HCT116 (cell line): ENCODE results near the gene ERICH3. TPM values are rescaled to one million over a fixed set of nuclear protein-coding genes. Genes with fewer than 3 reads are reported as not detected.

Experiments
- ATAC-seq: fragments of 200-7000 bp; cut with Tn5 transposase; 2 replicates; pipeline ENCODE4 v1.9.1; 2020; ENCODE audit warnings: mild to moderate bottlenecking, moderate library complexity
- BruUV-seq: library from RNA; stranded (reverse); fragments of 400-500 nt; replicated peaks from 2 replicates; lab custom pipeline; 2021; lab: Mats Ljungman, UMichigan
- CTCF ChIA-PET: fragments of 300-600 bp; sonication (Branson Sonifier 250); formaldehyde crosslinking; loops from one replicate; lab custom pipeline; 2021; ENCODE audit warnings: antibody characterized with exemption; lab: Charles Lee
- POLR2A ChIA-PET: fragments of 300-600, 350-600 bp; sonication (Branson Sonifier 250); formaldehyde crosslinking; loops from one replicate; lab custom pipeline; 2021; ENCODE audit warnings: antibody characterized with exemption; lab: Charles Lee
- RAD21 ChIA-PET, 2 experiments: fragments of 300-600 bp; sonication (Branson Sonifier 250); formaldehyde crosslinking; loops; one replicate each; lab custom pipeline; 2023; ENCODE audit warnings: low total read pairs in 2 of 2; ENCODE audit not compliant: uncharacterized antibody in 2 of 2, unreplicated experiment in 2 of 2, low non-redundant PET in 1 of 2; lab: Charles Lee
- DNase-seq: peaks from one replicate; pipeline ENCODE4 v3.0.0-alpha.2; 2010; ENCODE audit warnings: low read depth, low spot score
- H2AFZ ChIP-seq: fragments of 200-600 bp; shearing (Covaris generic), sonication (generic); 2 replicates; pipeline ENCODE4 v1.6.1; 2017; ENCODE audit warnings: low read depth, mixed run types, mixed read lengths, antibody characterized with exemption, low read length; ENCODE audit not compliant: poor library complexity, severe bottlenecking
- H3K27ac ChIP-seq: 2 replicates; pipeline ENCODE4 v1.5.1; 2012; ENCODE audit warnings: low read depth, low read length
- H3K27me3 ChIP-seq: fragments of 200-600 bp; sonication (generic); 2 replicates; pipeline ENCODE4 v1.6.1; 2016; ENCODE audit warnings: mixed run types, low read length, mixed read lengths; ENCODE audit not compliant: insufficient read depth
- H3K36me3 ChIP-seq, 2 experiments: fragments of 200-500 bp in 1 of 2; fragments of 200-600 bp in 1 of 2; sonication (Bioruptor generic) in 1 of 2; sonication (generic) in 1 of 2; 2 replicates each; pipeline versions ENCODE4 v1.5.1 to v1.6.1; 2014 to 2016; ENCODE audit warnings: low read length in 2 of 2, inconsistent platforms in 1 of 2, mixed read lengths in 1 of 2, mixed run types in 1 of 2; ENCODE audit not compliant: insufficient read depth in 2 of 2, control insufficient read depth in 1 of 2
- H3K4me1 ChIP-seq, 2 experiments: fragments of 200-600 bp in 1 of 2; sonication (generic) in 1 of 2; 2 replicates each; pipeline versions ENCODE4 v1.5.1 to v1.6.1; 2012 to 2017; ENCODE audit warnings: low read length in 2 of 2, inconsistent platforms in 1 of 2, mild to moderate bottlenecking in 1 of 2, mixed read lengths in 1 of 2, mixed run types in 1 of 2, moderate library complexity in 1 of 2; ENCODE audit not compliant: insufficient read depth in 2 of 2, control insufficient read depth in 1 of 2
- H3K4me2 ChIP-seq: fragments of 200-600 bp; sonication (generic); 2 replicates; pipeline ENCODE4 v1.6.1; 2017; ENCODE audit warnings: mixed run types, low read length, mixed read lengths
- H3K4me3 ChIP-seq, 2 experiments: fragments of 200-600 bp in 1 of 2; sonication (generic) in 1 of 2; replicated peaks in 1 of 2; 2 replicates each; pipeline ENCODE4 v1.5.1; 2011 to 2016; ENCODE audit warnings: low read length in 2 of 2, control low read depth in 1 of 2, low read depth in 1 of 2, mild to moderate bottlenecking in 1 of 2, mixed read lengths in 1 of 2, mixed run types in 1 of 2
- H3K79me2 ChIP-seq: fragments of 200-600 bp; sonication (generic); 2 replicates; pipeline ENCODE4 v1.6.1; 2017; ENCODE audit warnings: mild to moderate bottlenecking, mixed run types, low read length, moderate library complexity, mixed read lengths; ENCODE audit not compliant: insufficient read depth
- H3K9ac ChIP-seq: fragments of 200-600 bp; sonication (generic); 2 replicates; pipeline ENCODE4 v1.6.1; 2016; ENCODE audit warnings: low read length, mixed read lengths
- H3K9me2 ChIP-seq: fragments of 200-600 bp; sonication (generic), shearing (Covaris generic); 2 replicates; pipeline ENCODE4 v1.6.1; 2017; ENCODE audit warnings: mixed run types, mild to moderate bottlenecking, moderate library complexity; ENCODE audit not compliant: insufficient read depth
- H3K9me3 ChIP-seq, 2 experiments: fragments of 200-500 bp in 1 of 2; fragments of 200-600 bp in 1 of 2; sonication (Bioruptor generic) in 1 of 2; sonication (generic) in 1 of 2; 2 replicates each; pipeline ENCODE4 v1.6.1; 2014 to 2017; ENCODE audit warnings: low read length in 2 of 2, mixed read lengths in 2 of 2, inconsistent platforms in 1 of 2, low read depth in 1 of 2, mild to moderate bottlenecking in 1 of 2, mixed run types in 1 of 2, moderate library complexity in 1 of 2; ENCODE audit not compliant: control insufficient read depth in 1 of 2, insufficient read depth in 1 of 2
- H4K20me1 ChIP-seq: fragments of 200-600 bp; sonication (generic), shearing (Covaris generic); 2 replicates; pipeline ENCODE4 v1.6.1; 2017; ENCODE audit warnings: mixed run types, mild to moderate bottlenecking, moderate library complexity; ENCODE audit not compliant: insufficient read depth
- CBX3 ChIP-seq: IDR thresholded peaks from 2 replicates; pipeline ENCODE4 v1.6.1; 2012; ENCODE audit warnings: low read depth
- EZH2 ChIP-seq: fragments of 200-600 bp; sonication (generic); IDR thresholded peaks from 2 replicates; pipeline ENCODE4 v1.6.1; 2017; ENCODE audit warnings: antibody characterized with exemption, mixed run types
- FOSL1 ChIP-seq: IDR thresholded peaks from 2 replicates; pipeline ENCODE4 v1.6.1; 2012; ENCODE audit warnings: low read depth
- JUND ChIP-seq: IDR thresholded peaks from 2 replicates; pipeline ENCODE4 v1.6.1; 2012
- TCF7L2 ChIP-seq: IDR thresholded peaks from 2 replicates; pipeline ENCODE4 v1.7.0; 2011; ENCODE audit warnings: borderline replicate concordance, inconsistent platforms; ENCODE audit not compliant: insufficient read depth, insufficient read length; ENCODE audit errors: extremely low read depth
- YY1 ChIP-seq: IDR thresholded peaks from 2 replicates; pipeline ENCODE4 v1.6.1; 2011; ENCODE audit warnings: low read length, low read depth, moderate library complexity, mild to moderate bottlenecking; ENCODE audit not compliant: insufficient replicate concordance; ENCODE audit errors: extremely low read depth
- intact Hi-C: fragments of 100-400 bp; cut with micrococcal nuclease; formaldehyde crosslinking; loops from 2 replicates; pipeline ENCODE4 v1.10.0; 2022
- total RNA-seq: library from RNA; stranded (reverse); gene quantifications from one replicate; pipeline ENCODE4 v1.2.1, GENCODE V29; 2021; ENCODE audit not compliant: unreplicated experiment
- TF ChIP-seq, protein P1 (sequence below): IDR thresholded peaks from 2 replicates; pipeline ENCODE4 v1.6.1; 2011; ENCODE audit warnings: mild to moderate bottlenecking, low read length, moderate library complexity; ENCODE audit not compliant: insufficient replicate concordance; ENCODE audit errors: extremely low read depth

Gene ERICH3
- total RNA-seq, 1 experiment from 2014 or later, result not detected

DNA sequence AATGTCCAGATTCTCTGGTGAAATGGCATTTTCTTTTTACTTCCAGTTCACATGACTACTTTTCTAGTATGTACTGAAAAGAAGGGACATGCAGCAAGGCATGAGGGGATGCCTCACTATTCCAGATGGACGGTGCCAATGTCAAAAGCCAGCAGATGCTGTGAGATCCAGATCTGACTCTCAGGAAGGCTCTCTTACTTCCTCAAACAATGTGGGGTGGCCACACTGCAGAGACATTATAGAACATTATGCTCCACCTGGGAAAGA lies 41.6 kb upstream of the ERICH3 start:
- Histone ChIP-seq H3K27ac (no peak overlapping the region), H3K79me2 (no peaks in the 10 kb centered on the region), H3K9ac (no peak overlapping the region), H3K4me1 (no peaks in the 10 kb centered on the region), H2AFZ (no peak overlapping the region), H3K4me2 (no peak overlapping the region), H3K36me3 (peaks cover 0 to 7% of the 10 kb centered on the region in 2 experiments; a peak in 2 of 4 replicates), H3K27me3 (no peaks in the 10 kb centered on the region), H3K9me3 (no peaks in the 10 kb centered on the region), H4K20me1 (no peaks in the 10 kb centered on the region), H3K9me2 (no peaks in the 10 kb centered on the region), H3K4me3 (no peak overlapping the region)
- BruUV-seq, result no TSS peak
- ChIA-PET RAD21 (no interaction called here), POLR2A (no interaction called here), CTCF (no interaction called here)
- TF ChIP-seq CBX3 (no peak), EZH2 (no peak), YY1 (no peak), JUND (no peak)
- TF ChIP-seq, protein P1, sequence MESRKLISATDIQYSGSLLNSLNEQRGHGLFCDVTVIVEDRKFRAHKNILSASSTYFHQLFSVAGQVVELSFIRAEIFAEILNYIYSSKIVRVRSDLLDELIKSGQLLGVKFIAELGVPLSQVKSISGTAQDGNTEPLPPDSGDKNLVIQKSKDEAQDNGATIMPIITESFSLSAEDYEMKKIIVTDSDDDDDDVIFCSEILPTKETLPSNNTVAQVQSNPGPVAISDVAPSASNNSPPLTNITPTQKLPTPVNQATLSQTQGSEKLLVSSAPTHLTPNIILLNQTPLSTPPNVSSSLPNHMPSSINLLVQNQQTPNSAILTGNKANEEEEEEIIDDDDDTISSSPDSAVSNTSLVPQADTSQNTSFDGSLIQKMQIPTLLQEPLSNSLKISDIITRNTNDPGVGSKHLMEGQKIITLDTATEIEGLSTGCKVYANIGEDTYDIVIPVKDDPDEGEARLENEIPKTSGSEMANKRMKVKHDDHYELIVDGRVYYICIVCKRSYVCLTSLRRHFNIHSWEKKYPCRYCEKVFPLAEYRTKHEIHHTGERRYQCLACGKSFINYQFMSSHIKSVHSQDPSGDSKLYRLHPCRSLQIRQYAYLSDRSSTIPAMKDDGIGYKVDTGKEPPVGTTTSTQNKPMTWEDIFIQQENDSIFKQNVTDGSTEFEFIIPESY, result no peak
- ATAC-seq, result no peak
- DNase-seq, result no peak
- intact Hi-C loops, result no loop called here

DNA sequence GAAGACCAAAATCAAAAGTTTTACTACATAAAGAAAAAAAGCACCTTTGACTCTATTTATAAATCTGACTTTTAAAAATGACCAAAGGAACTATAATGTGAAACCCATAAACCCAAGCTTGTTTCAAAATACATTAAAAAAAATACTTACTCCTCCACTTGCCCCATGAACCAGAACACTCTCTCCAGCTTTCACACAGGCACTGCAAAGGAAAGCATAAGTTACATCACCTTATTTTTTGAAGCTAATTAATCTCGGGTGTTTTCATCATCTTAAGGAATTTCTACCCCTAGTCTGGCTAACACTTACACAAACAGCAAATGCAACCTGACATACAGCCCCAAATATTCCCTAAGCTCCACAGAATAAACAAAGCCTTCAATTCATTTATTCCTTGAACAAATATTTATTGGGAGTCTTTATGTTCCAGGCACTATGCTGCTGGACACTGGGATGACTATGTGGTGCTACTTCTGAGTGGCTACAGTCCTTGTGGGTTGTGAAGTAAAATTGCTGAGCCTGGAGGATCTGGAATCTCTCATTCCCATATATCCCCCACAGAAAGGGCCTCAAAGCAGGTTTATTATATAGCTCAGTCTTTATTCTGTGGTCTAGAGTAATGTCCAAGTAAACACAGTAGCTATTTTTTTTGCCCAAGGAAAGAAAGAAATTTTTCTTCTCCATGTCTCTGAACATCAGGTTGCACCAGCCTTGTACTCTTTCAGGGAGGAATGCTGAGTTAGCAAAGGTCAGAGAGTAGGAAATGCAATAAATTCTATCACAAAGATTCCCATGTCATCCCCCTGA lies 41.0 kb upstream of the ERICH3 start:
- Histone ChIP-seq H3K27me3 (no peaks in the 10 kb centered on the region), H4K20me1 (no peaks in the 10 kb centered on the region), H3K4me2 (no peak overlapping the region), H3K79me2 (no peaks in the 10 kb centered on the region), H3K9me3 (no peaks in the 10 kb centered on the region), H3K27ac (no peak overlapping the region), H3K9me2 (no peaks in the 10 kb centered on the region), H3K4me3 (no peak overlapping the region), H3K9ac (no peak overlapping the region), H3K36me3 (peaks cover 0 to 4% of the 10 kb centered on the region in 2 experiments; a peak in 1 of 4 replicates), H2AFZ (no peak overlapping the region), H3K4me1 (no peaks in the 10 kb centered on the region)
- ChIA-PET RAD21 (no interaction called here), POLR2A (no interaction called here), CTCF (no interaction called here)
- no peak for DNase-seq
- no TSS peak for BruUV-seq
- intact Hi-C loops, result no loop called here
- no peak for ATAC-seq
- TF ChIP-seq FOSL1 (no peak), YY1 (no peak), TCF7L2 (no peak)
